AG04449 (cell line): Measurements from ENCODE around the gene PM20D2.

Source experiments
- CTCF ChIA-PET: fragments of 350-600 bp; formaldehyde crosslinking; extraction: SDS; loops from one replicate; lab custom pipeline; 2021; ENCODE audit warnings: antibody characterized with exemption; lab: Yijun Ruan, JAX
- POLR2A ChIA-PET: fragments of 400-600, 350-600 bp; formaldehyde crosslinking; extraction: SDS; loops from one replicate; lab custom pipeline; 2020; ENCODE audit warnings: antibody characterized with exemption, inconsistent platforms; lab: Yijun Ruan, JAX
- DNase-seq: peaks from one replicate; pipeline ENCODE4 v3.0.0-alpha.2; 2010; ENCODE audit warnings: low read depth, low spot score
- H3K4me3 ChIP-seq: 2 replicates; pipeline ENCODE4 v1.5.1; 2011; ENCODE audit warnings: low read depth, mild to moderate bottlenecking, control low read depth, low read length
- CTCF ChIP-seq: IDR thresholded peaks from one replicate; pipeline ENCODE4 v1.5.1; 2011; ENCODE audit warnings: mild to moderate bottlenecking, moderate library complexity, low read length, control low read depth, inconsistent platforms; ENCODE audit not compliant: insufficient read depth; ENCODE audit errors: missing control alignments

The PM20D2 gene

GRCh38 chr6:89131599-89131998 is 14.3 kb upstream of the PM20D2 start:
- TF ChIP-seq CTCF = no peak
- ChIA-PET POLR2A (no interaction called here), CTCF (interaction anchor here (0.8 to 1.6 kb wide), 4 partner anchors 9 to 110 kb away, joined by 3 to 5 read pairs (median 4); no protein-coding TSS in a partner anchor)
- no peak overlapping the region for H3K4me3 ChIP-seq
- no peak for DNase-seq

GRCh38 chr6:89132057-89132456 is 13.8 kb upstream of the PM20D2 start:
- POLR2A ChIA-PET = no interaction called here
- no peak overlapping the region for H3K4me3 ChIP-seq
- no peak for DNase-seq
- CTCF ChIA-PET = interaction anchor here (1.1 to 1.6 kb wide), 3 partner anchors 9 to 109 kb away, joined by 3 to 5 read pairs (median 4); no protein-coding TSS in a partner anchor
- TF ChIP-seq CTCF = no peak

GRCh38 chr6:89133981-89134380 is 11.9 kb upstream of the PM20D2 start:
- CTCF ChIA-PET = no interaction called here
- POLR2A ChIA-PET = no interaction called here
- DNase-seq = no peak
- no peak for TF ChIP-seq CTCF
- H3K4me3 ChIP-seq = no peak overlapping the region

- no peak for DNase-seq
- CTCF ChIA-PET = interaction anchor here (0.5 kb wide), 1 partner anchor 151 kb away, joined by 3 read pairs; no protein-coding TSS in a partner anchor
- POLR2A ChIA-PET = no interaction called here
- no peak for TF ChIP-seq CTCF
- no peak overlapping the region for H3K4me3 ChIP-seq
Observed at GRCh38 chr6:89134723-89135122, 11.1 kb upstream of the PM20D2 start.

- no peak for TF ChIP-seq CTCF
- DNase-seq = no peak
- H3K4me3 ChIP-seq = no peak overlapping the region
- CTCF ChIA-PET = interaction anchor here (1.4 to 2.6 kb wide), 2 partner anchors 16 to 155 kb away, joined by 3 to 12 read pairs; no protein-coding TSS in a partner anchor
- POLR2A ChIA-PET = no interaction called here
Observed at GRCh38 chr6:89138173-89138572, 7.7 kb upstream of the PM20D2 start.

GRCh38 chr6:89139509-89140346 is 6.1 kb upstream of the PM20D2 start:
- DNase-seq = no peak
- POLR2A ChIA-PET = interaction anchor here (1.4 kb wide), 1 partner anchor 59 kb away, joined by 3 read pairs; the partner anchor contains the start of gene PNRC1
- no peak overlapping the region for H3K4me3 ChIP-seq
- no peak for TF ChIP-seq CTCF
- CTCF ChIA-PET = interaction anchor here (0.7 to 2.6 kb wide), 3 partner anchors 10 to 156 kb away, joined by 3 to 12 read pairs (median 3); no protein-coding TSS in a partner anchor
